Mesodermal cell (in vitro differentiated cells): Measurements from ENCODE around the gene NANOS1.

Experiments
- H3K27ac ChIP-seq: 2 replicates; pipeline ENCODE4 v1.7.0; 2013; ENCODE audit warnings: mild to moderate bottlenecking, low read depth, low read length, moderate library complexity; ENCODE audit not compliant: severe bottlenecking
- H3K36me3 ChIP-seq: 2 replicates; pipeline ENCODE4 v1.7.1; 2013; ENCODE audit warnings: mild to moderate bottlenecking, low read length, moderate library complexity; ENCODE audit not compliant: control insufficient read depth, insufficient read depth
- H3K4me1 ChIP-seq: one replicate; pipeline ENCODE4 v1.7.1; 2013; ENCODE audit warnings: mild to moderate bottlenecking, low read length; ENCODE audit not compliant: insufficient read depth, control insufficient read depth, poor library complexity, severe bottlenecking
- H3K4me3 ChIP-seq: 2 replicates; pipeline ENCODE4 v1.7.0; 2013; ENCODE audit warnings: low read length, control low read depth, mild to moderate bottlenecking; ENCODE audit not compliant: insufficient read depth, poor library complexity, severe bottlenecking; ENCODE audit errors: extremely low read depth
- H3K9me3 ChIP-seq: 2 replicates; pipeline ENCODE4 v1.7.1; 2013; ENCODE audit warnings: mild to moderate bottlenecking, low read length, moderate library complexity; ENCODE audit not compliant: control insufficient read depth
- WGBS, 2 experiments: methylation state at CpG; one replicate each; pipeline ENCODE4 v1.1.5; 2013; ENCODE audit warnings: missing lambda C conversion rate in 2 of 2; ENCODE audit not compliant: insufficient coverage in 2 of 2; 5-methylcytosine and 5-hydroxymethylcytosine counted together

The NANOS1 gene

DNA sequence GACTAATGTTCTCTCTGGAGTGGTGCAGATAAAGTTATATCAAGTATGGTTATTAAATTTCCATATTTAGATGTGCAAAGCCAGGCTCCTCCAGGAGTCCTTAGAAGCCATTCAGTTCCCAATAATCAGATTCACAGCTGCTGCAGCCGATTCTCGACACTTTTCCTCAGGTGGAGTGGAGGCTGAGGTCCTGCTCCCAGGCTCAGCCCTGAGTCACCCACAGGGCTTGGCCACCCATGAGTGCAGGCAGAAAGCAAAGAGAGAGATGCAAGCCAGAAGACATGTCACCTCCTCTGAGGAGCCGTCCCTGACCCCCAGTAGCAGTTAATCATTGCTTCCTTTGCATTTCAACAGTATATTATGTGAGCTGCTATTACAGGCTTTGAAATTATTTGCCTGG, 36.3 kb upstream of the NANOS1 start:
- Histone ChIP-seq H3K36me3 (no peaks in the 10 kb centered on the region), H3K4me3 (no peak overlapping the region), H3K9me3 (no peaks in the 10 kb centered on the region), H3K4me1 (no peaks in the 10 kb centered on the region), H3K27ac (no peak overlapping the region)
- 100% methylated on average over 1 to 2 of the region's 3 CpGs for WGBS, 2 experiments

DNA sequence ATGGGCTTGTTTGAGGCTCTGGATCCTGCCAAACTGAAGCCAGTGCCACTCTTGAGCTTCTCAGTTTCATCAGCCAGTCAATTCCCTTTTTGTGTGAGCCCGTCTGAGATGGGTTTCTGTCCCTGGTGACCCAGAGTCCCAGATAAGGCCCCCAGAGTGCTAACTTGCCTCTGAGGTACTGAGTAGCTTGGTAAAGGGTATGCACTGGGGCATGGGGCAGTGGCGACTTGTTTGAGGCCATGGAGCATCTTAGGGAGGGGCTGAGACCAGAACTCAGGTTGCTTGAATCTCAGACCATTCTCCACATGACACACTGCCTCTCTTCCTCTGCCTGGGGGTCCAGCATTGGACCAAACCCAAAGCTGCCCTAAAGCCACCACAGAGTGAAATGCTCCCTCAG, 35.2 kb upstream of the NANOS1 start:
- WGBS, 2 experiments = 80 to 83% methylated on average over 1 of the region's 2 CpGs
- Histone ChIP-seq H3K36me3 (no peaks in the 10 kb centered on the region), H3K27ac (no peak overlapping the region), H3K4me1 (no peaks in the 10 kb centered on the region), H3K4me3 (no peak overlapping the region), H3K9me3 (no peaks in the 10 kb centered on the region)

DNA sequence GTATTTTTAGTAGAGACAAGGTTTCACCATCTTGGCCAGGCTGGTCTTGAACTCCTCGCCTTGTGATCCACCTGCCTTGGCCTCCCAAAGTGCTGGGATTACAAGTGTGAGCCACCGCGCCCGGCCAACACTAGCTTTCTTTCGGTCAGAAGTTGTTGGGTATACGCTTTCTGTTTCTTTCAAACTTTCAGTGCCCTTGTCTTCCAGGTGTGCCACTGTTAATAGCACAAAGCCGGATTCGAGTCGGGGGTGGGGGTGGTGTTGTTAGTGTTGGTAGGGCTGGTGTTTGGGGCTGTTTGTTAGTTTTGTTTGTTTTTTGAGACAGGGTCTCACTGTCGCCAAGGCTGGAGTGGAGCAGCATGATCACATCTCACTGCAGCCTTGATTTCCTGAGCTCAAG, 33.8 kb upstream of the NANOS1 start:
- Histone ChIP-seq H3K9me3 (no peaks in the 10 kb centered on the region), H3K4me3 (no peak overlapping the region), H3K4me1 (no peaks in the 10 kb centered on the region), H3K36me3 (no peaks in the 10 kb centered on the region), H3K27ac (no peak overlapping the region)
- 93 to 96% methylated on average over 6 of the region's 10 CpGs for WGBS, 2 experiments

DNA sequence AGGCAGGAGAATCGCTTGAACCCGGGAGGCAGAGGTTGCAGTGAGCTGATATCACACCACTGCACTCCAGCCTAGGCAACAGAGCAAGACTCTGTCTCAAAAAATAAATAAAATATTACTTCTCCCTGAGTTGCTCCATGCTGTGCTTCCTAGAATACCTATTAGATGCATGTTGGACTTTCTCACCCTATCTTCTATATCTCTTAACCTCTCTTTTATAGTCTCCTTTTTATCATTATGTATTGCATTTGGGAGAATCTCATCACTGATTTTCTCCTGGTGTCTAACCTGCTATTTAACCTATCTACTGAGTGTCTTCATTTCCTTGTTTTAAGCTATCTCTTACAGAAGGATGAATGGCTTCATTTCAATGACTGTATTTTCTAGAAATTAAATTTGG, 32.1 kb upstream of the NANOS1 start:
- 94% methylated on average over 2 of the region's 2 CpGs for WGBS, 2 experiments
- Histone ChIP-seq H3K4me3 (no peak overlapping the region), H3K27ac (no peak overlapping the region), H3K9me3 (no peaks in the 10 kb centered on the region), H3K4me1 (no peaks in the 10 kb centered on the region), H3K36me3 (no peaks in the 10 kb centered on the region)

DNA sequence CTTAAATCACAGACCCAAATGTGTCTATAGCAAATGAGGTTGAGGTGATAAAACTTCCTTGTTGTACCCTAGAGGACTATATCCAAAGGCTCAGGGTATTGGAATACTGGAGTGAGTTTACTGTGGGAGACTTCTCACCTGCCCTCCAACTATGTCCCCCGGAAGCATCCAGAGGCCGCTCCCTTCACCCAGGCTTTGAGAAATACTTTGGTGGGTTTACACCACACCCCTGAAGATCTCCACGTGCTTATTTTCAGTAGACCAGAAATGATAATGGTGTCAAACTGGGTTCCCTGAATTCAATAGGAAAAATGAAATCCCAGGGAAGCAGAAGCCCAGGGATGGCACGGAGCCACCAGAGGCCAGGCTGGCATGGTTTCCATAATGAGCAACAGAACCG, 31.3 kb upstream of the NANOS1 start:
- Histone ChIP-seq H3K9me3 (no peaks in the 10 kb centered on the region), H3K27ac (no peak overlapping the region), H3K36me3 (no peaks in the 10 kb centered on the region), H3K4me3 (no peak overlapping the region), H3K4me1 (no peaks in the 10 kb centered on the region)
- 83 to 100% methylated on average over 1 to 3 of the region's 5 CpGs for WGBS, 2 experiments

DNA sequence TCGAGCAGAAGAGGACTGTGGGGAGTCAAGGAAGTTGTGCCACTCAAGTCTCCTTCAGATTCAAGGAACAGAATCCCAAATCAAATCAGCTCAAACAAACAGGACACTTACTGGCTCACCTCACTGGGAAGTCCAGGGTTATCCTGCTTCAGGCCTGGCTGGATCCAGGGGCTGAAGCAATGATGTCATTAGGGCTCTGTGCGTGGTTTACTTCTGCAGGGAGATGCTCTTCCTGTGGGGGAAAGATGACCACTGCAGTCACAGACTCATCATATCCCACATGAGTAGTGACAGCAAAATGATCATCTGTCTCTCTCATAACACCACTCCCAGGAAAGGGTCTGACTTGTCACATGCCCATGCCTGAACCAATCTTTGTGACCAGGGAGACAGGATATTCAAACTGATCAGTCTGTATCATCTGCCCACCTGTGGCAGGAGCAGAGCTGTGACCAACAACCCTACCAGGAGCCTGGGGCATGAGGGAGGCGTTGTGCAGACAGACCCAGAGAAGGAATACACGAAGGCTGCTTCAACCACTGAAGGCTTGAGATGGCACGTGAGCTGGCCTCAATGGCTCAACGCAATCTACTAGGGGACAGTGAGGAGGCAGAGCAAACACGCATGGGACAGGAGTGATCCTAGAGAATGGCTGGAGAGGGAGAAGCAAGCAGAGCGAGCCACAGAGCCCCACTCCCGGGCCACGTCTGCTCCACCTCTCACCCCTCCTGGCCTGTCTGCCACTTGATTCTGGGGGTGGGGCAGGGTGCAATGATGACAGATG, 27.6 kb upstream of the NANOS1 start:
- Histone ChIP-seq H3K9me3 (no peaks in the 10 kb centered on the region), H3K4me1 (peaks cover 25% of the 10 kb centered on the region), H3K36me3 (no peaks in the 10 kb centered on the region), H3K27ac (no peak overlapping the region), H3K4me3 (no peak overlapping the region)
- 91 to 92% methylated on average over 7 to 10 of the region's 10 CpGs for WGBS, 2 experiments

DNA sequence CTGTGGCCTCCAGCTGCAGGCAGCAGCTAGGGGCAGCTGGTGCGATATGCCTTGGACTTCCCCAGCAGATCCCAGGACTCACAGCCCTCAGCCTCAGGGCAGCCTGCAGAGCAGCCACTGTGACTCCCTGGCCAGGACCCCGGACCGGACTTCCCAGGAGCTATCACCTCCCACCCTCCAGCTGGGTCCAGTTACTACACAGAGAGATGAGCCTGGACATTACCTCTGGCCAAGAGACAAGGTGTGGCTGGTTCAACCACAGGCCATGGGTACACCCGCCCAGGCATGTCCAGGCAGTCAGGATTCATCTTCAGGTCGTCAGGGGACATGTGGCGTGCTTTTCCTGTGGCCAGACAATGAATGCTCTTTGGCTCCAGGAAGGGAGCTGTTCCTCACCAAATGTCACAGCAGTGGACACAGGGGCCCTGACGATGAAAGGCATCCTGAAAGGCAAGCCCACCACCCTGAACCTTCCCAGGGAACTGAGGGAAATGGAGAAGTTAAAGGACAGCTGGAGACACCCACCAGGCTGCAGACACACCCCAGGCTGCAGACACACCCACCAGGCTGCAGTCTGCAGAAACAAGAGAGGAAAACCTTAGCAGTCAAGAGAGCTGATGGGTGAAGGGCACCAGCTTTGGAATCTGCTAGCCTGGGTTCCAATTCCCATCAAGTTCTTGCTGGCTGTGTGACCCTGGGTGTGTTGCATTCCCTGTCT, 25.8 kb upstream of the NANOS1 start:
- H3K4me3 ChIP-seq = no peak overlapping the region
- H3K9me3 ChIP-seq = no peaks in the 10 kb centered on the region
- WGBS, 2 experiments = 83% methylated on average over 6 to 7 of the region's 7 CpGs

DNA sequence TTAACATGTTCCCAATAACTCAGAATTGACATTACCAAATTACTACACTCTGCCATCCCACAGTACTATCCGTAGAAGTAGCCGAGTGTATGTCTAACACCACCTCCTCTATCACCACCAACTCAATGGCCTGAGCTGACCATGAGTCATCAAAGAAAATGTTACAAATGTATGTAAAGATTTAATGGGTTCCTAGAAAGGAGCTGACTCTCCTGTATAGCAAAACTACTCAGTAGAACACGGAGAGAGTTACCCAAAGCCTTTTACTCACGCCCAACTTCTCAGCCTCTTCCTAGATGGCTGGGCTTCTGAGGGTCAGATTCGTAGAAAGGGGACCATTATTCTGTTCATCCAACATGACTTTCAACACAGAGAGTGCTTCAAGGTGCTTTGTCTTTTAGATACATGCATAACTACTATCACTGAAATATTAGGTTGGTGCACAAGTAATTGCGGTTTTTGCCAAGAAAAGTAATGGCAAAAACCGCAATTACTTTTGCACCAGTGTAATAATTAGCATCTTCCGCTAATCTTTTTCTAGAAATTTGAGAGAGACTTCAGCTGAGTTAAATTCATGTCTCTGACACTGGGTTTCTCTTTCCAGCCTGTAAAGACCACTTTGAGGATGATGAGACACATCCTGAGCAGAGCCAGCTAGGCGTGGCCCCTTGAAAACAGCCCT, 24.0 kb upstream of the NANOS1 start:
- H3K9me3 ChIP-seq = no peaks in the 10 kb centered on the region
- no peak overlapping the region for H3K27ac ChIP-seq
- H3K4me3 ChIP-seq = no peak overlapping the region
- no peaks in the 10 kb centered on the region for H3K36me3 ChIP-seq
- 97 to 100% methylated on average over 5 of the region's 9 CpGs for WGBS, 2 experiments
- peaks cover 28% of the 10 kb centered on the region for H3K4me1 ChIP-seq

More for the DNA sequence above, 25.8 kb upstream of the NANOS1 start:
- H3K36me3 ChIP-seq = no peaks in the 10 kb centered on the region
- peaks cover 28% of the 10 kb centered on the region for H3K4me1 ChIP-seq
- no peak overlapping the region for H3K27ac ChIP-seq

DNA sequence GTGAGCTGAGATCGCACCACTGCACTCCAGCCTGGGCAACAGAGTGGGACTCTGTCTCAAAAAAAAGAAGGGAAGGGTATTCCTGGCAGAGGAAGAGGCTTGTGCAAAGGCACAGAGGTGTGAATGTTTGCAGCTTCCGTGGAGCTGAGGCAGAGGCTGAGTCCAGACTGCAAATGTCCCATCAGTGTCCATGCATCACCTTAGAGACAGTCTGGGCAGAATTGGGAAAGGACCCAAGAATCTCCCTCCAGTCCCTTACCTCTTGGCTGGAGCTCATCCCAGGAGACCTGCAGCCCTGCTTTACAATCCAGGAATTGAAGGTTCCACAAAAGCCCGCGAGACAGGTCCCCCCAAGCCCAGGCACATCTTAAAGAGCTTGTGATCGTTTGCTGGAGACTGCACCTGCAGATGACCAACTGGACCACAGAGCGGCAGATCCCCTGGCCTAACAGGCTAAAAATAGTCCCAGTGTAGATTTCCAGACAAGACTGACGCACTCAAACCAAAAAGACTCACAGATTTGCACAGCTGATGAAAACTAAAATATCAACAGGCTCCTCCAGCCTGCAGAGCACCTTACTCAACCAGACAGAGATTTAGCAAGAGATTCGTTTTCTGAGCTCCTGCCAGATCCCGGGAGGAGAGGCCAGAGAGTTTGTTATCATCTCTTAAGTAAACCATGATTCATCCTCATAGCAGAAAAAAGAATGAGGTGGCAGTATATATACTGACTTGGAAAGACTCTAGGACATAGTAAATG, 22.9 kb upstream of the NANOS1 start:
- Histone ChIP-seq H3K4me3 (no peak overlapping the region), H3K4me1 (peaks cover 28% of the 10 kb centered on the region), H3K27ac (peak overlapping the region; percentile 17), H3K9me3 (no peaks in the 10 kb centered on the region), H3K36me3 (no peaks in the 10 kb centered on the region)
- WGBS, 2 experiments = 73 to 84% methylated on average over 7 of the region's 9 CpGs

DNA sequence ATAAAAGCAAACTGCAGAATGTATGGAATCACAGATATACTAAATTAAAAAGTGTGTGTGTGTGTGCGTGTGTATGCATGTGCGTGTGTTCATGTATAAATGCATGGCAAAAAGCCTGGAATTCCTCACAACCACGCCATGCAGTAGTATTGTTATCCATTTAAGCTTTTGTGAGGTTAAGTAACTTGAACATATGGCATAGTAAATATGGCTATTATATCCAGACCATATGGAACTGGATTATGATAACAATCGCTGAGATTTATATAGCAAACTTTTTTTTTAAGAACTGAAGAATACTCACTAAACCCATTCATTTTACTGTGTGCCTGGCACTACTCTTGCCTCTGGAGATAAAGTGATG, 22.3 kb upstream of the NANOS1 start:
- no peak overlapping the region for H3K4me3 ChIP-seq
- H3K4me1 ChIP-seq = peaks cover 28% of the 10 kb centered on the region
- no peaks in the 10 kb centered on the region for H3K36me3 ChIP-seq
- H3K27ac ChIP-seq = no peak overlapping the region
- 83 to 100% methylated on average over 1 to 2 of the region's 4 CpGs for WGBS, 2 experiments
- no peaks in the 10 kb centered on the region for H3K9me3 ChIP-seq
